ENCODE data around the gene DNAJC21.
"Not testable (repeated sequence)": the region's sequence is repeated elsewhere in the genome, so short reads cannot be mapped to it uniquely, and the experiment has no call there.

Gene DNAJC21

DNA sequence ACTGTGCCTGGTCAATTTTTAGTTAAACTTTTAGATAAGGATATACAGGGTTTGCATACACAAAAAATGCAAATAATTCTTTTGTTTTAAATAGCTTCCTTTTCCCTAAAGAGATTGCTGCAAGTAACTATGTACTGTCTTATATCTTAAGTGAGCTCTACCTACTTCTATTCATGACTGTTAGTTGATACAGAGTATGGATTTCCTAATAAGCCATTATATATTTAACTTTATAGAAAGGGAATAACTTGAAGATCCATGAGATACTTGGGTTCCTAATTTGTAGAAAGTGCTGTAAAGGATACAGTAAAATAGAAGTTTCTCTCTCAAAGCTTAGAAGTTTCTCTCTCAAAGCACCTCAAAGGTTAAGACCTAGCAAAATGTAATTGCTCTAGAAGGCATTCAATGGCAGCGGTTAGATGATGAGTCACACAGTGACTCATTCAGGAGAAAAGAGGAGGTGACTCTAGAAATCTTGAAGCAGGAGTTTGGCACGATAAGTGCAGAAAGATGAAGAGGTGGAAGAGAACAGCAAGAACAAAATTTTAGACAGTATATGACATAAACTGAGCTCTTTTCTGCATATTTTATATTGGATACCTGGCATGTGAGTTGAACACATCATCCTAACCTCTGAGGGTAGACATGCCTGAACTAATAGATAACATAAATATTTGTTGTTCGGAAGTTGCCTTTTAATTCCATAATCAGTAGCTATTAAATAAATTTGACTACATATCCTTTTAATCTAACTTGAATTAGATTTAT lies 5.5 kb upstream of the DNAJC21 start:
- peak; percentile 63 for DNase-seq (ENCODE audit: low spot score)

- DNase-seq (ENCODE audit: low spot score), result no peak
Observed at GRCh38 chr5:34924462-34924765, 4.9 kb upstream of the DNAJC21 start.

DNA sequence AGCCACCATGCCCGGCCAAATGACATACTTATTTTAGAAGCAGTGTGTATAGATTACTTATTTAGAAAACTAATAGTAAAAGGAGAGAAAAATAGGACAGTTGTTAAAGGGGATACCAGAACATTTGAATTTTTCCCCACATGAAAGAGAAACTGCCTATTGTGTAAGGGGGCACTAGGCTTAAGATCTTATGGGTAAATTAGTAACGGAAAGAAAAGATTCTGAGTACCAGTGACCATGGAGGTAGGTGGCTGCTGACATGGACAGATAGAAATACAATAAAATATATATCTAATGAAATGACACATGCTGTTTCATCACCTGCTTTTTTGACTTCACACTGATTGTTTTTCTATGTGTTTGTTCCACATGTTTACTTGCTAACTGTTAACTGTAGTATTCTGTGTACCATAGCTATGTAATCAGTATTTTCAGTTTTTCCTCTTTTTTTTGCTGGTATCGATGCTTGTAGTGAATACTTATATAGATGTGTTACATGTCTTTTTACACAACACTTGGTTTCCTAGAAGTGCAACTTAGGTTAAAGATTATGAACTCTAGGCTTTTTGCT lies 3.0 kb upstream of the DNAJC21 start:
- no peak for DNase-seq (ENCODE audit: low spot score)

DNA sequence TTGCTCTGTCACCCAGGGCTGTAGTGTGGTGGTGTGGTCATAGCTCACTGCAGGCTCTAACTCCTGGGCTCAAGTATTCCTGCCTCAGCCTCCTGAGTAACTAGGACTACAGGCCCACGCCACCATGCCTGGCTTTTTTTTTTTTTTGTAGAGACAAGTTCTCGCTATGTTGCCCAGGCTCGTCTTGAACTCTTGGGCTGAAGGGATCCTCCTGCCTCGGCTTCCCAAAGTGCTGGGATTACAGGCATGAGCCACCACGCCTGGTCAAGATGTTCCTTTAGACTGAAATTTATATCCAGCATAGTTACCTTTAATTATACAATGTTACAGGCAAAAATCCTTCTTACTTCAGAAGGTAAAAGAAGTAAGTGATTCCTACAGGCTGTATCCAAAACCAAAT lies 1.6 kb upstream of the DNAJC21 start:
- no peak for DNase-seq (ENCODE audit: low spot score)

GRCh38 chr5:34928267-34928666 lies 1.1 kb upstream of the DNAJC21 start:
- DNase-seq (ENCODE audit: low spot score), result no peak

DNA sequence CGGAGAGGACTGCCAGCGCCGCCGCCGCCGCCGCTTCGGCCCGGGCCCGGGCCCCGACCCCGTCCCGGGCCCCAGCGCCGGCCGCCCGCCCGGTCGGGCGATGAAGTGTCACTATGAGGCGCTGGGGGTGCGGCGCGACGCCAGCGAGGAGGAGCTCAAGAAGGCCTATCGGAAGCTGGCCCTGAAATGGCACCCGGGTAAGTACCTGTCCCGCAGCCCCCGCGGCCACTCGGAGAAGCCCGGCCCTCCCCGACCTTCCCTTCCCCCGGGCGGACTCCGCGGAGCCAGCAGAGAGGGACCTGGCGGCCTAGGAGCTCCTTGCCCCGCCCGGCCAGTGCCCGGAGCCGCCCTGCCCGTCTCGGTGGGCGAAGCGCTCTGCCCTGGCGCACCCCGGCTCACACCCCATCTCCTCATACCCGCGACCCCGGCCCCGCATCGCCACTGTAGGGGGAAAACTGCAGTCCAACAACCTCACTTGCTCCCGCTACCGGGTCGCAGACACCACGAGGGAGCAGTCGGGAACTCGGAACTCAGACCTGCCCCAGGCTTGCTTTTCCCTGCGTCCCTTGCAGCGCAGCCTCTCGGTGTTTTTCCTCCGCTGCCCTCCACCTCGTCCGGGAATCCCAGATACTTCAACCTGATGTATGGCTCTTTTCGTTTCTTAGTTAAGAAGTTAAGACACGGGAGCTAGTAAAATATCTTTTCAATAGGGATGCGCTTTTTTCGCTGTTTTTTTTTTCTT lies 532 bp downstream of the DNAJC21 start:
- peak; percentile 88 for DNase-seq (ENCODE audit: low spot score)

DNA sequence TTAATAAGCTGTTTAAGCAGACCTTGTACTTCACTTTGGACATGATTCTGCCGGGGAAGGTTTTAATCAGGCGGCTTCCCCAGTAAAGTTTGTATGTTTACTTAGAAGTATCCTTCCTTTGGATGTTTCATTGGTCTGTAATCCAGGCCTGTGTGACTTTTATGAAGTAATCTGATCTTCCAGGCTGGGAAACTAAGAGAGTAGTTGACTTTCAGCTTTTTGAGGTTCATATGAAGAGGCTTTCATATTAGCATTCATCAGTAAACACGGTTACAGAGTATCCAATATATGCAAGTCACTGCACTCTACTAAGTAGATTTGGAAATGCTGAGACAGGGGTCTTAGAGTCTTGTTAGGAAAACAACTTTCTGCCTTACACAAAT lies 1.1 kb downstream of the DNAJC21 start:
- peak; percentile 20 for DNase-seq (ENCODE audit: low spot score)

DNA sequence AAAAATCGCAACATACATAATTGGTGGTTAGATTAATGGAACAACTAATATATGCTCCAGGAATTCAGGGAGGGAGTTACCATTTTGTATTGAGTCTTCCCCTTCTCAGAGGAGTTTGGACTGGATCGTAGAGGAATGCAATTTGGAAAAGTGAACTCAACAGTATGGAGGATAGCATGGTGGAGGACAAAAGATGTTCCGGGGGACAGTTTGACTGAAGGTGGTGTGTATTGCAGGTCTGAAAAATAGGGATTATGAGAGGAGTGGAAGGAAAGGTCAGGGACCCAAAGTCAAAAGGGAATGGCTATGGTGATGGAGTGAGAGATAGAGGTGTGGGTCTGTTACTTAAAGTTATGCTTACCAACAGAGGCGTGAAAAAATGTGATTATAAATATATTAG lies 1.5 kb downstream of the DNAJC21 start:
- DNase-seq (ENCODE audit: low spot score), result no peak

DNA sequence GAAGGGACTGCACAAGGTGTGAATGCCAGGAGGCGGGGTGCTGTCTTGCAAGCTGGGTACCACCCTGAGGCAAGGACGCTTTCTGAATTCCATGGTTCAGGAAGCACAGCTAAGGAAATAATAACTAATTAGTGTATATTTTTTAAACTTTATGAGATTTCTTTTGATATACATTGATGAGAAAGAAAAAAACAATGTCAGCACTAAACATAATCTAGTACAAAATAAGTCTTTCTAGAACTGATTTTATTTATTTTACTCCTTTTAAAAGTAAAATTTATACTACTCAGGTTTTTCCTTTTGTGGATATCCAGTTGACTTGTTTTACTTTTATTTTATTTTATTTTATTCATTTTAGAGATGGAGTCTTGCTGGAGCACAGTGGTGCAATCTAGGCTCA lies 3.6 kb downstream of the DNAJC21 start:
- DNase-seq (ENCODE audit: low spot score), result no peak

- DNase-seq (ENCODE audit: low spot score), result no peak
Observed at GRCh38 chr5:34941936-34942335, 12.6 kb downstream of the DNAJC21 start.

- DNase-seq (ENCODE audit: low spot score), result no peak
Observed at GRCh38 chr5:34944044-34944443, 14.7 kb downstream of the DNAJC21 start.

- no peak for DNase-seq (ENCODE audit: low spot score)
Observed at GRCh38 chr5:34944460-34945047, 15.2 kb downstream of the DNAJC21 start.

- DNase-seq (ENCODE audit: low spot score), result peak; percentile 38
Observed at GRCh38 chr5:34957321-34957720, 28.0 kb downstream of the DNAJC21 start.

DNA sequence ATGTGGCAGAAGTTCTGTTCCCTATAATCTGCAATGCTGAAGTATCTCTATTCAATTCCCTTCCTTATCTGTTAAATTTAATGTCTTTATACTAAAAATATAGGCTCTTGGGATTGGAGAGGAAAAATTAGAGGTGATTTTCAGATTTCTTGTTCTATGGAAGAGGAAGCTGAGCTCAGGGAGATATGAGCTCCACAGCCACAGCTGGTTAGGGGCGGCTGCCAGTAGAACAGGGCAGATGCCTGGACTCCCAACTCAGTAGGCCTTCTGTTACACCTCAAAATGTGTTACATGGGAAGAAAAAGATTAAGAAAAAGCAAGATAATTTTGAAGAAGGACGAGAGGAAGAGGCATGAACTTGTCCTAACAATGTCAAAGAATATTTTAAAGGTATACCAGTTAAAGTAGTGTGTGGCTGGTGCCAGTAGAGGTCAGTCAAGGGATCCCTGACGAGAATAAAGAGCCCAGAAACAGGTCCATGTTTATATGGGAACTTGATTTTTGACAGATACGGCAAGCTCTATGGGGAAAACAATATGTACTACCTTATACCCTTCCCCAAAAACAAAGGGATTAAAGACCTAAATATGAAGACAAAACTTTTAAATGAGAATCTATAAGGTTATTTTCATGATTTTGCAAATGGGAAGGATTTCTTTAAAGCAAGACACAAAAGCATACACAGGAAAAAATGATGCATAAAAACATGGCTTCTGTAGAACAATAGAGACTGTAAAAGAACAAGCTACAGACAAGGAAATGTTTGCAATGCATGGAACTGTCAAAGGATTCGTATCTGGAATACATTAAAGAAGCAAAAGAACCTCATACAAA lies 28.7 kb downstream of the DNAJC21 start:
- DNase-seq (ENCODE audit: low spot score), result peak; percentile 70

DNA sequence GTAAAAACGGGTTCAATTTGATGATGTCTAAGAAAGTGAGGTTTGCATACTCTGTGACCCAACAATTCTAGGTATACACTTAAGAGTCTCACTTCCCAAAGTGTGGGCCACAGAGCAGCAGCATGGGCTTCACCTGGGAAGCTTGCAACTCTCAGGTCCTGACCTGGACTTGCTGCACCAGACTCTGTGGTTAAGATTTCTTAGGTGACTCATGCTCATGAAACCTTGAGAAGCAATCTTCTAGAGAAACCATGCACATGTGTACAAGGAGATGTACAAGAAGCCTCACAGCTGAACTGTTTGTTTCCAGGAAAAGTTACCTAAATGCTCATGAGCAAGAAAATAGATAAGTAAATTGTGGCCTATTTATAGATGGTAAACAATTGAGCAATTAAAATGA lies 30.0 kb downstream of the DNAJC21 start:
- DNase-seq (ENCODE audit: low spot score), result peak; percentile 23

DNA sequence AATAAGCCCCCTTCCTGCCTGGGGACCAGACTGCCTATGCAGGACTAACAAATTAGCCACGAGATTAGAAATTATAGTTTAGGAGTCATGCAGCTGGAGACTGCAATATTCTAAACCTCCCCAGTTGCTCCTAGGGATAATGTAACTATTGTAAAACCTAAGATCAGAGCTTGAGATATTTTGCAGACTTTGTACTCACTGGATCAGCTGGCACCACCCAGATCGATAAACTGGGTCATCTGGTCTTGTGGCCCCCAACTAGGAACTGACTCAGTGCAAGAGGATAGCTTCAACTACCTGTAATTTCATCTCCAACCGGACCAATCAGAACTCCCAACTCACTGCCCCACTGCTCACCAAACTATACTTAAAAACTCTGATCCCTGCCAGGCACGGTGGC lies 38.2 kb downstream of the DNAJC21 start:
- DNase-seq (ENCODE audit: low spot score), result no peak

DNA sequence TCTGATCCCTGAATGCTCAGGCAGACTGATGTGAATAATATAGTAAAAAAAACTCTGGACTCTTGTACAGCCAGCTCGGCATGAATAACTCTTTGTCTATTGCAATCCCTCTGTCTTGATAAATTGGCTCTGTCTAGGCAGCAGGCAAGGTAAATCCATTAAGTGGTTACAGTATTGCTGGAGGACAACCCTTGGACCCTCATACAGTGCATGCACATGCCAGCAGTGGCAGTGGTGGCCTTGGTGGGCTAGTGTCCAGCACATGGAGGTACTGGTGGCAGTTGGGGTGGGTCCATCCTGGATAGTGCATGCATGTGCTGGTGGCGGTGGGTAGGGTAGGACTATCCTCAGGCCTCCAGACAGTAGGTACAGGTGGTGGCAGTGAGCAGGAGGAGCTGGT lies 38.9 kb downstream of the DNAJC21 start:
- no peak for DNase-seq (ENCODE audit: low spot score)

GRCh38 chr5:34970552-34970951 lies 41.2 kb downstream of the DNAJC21 start:
- DNase-seq (ENCODE audit: low spot score), result no peak

- not testable (repeated sequence) for DNase-seq (ENCODE audit: low spot score)
Observed at GRCh38 chr5:34971655-34972054, 42.3 kb downstream of the DNAJC21 start.

- no peak for DNase-seq (ENCODE audit: low spot score)
Observed at GRCh38 chr5:34976347-34976746, 47.0 kb downstream of the DNAJC21 start.

DNA sequence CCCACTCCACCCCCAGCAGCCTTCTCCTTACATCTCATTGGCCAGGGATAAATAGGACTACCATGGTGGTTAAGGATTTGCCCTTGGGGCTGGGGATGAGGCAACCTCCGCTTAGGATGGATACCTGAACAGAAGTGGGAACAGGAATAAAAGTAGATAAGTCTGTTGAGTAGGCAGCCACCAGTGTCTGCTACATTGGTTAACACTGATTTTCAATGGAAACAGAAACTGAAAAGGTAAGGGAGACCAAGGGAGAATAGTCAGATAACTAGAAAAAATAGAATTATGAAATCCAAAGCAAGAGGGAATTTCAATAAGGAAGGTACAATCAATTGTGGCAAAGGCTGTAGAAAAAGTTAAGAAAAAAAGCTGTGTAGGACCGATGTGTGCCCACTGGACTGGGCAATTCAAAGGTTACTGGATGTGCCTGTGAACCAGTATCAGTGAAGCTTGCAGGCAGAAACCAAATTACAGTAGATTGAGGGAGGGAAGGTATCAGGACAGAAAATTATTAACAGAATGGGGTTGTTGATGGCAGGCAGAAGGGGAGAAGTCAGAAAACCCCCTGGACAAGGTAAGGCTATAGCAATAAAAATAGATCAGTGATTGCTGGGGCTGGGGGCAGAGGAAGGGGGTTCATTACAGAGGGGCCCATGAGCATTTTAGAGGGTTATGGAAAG lies 48.7 kb downstream of the DNAJC21 start:
- DNase-seq (ENCODE audit: low spot score), result no peak

- DNase-seq (ENCODE audit: low spot score), result no peak
Observed at GRCh38 chr5:34978681-34979080, 49.3 kb downstream of the DNAJC21 start.

Data from GM03348 (cell line).